ENCODE results near the gene RBPJL. TPM values are rescaled to one million over a fixed set of nuclear protein-coding genes. Genes with fewer than 3 reads are reported as not detected.
A peak's percentile ranks its signal among the peaks of the same experiment; 100 is the strongest.

RBPJL gene, protein sequence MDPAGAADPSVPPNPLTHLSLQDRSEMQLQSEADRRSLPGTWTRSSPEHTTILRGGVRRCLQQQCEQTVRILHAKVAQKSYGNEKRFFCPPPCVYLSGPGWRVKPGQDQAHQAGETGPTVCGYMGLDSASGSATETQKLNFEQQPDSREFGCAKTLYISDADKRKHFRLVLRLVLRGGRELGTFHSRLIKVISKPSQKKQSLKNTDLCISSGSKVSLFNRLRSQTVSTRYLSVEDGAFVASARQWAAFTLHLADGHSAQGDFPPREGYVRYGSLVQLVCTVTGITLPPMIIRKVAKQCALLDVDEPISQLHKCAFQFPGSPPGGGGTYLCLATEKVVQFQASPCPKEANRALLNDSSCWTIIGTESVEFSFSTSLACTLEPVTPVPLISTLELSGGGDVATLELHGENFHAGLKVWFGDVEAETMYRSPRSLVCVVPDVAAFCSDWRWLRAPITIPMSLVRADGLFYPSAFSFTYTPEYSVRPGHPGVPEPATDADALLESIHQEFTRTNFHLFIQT
- total RNA-seq (2014; rRNA removed; shearing (Covaris generic)): not detected in 2 replicates

DNA sequence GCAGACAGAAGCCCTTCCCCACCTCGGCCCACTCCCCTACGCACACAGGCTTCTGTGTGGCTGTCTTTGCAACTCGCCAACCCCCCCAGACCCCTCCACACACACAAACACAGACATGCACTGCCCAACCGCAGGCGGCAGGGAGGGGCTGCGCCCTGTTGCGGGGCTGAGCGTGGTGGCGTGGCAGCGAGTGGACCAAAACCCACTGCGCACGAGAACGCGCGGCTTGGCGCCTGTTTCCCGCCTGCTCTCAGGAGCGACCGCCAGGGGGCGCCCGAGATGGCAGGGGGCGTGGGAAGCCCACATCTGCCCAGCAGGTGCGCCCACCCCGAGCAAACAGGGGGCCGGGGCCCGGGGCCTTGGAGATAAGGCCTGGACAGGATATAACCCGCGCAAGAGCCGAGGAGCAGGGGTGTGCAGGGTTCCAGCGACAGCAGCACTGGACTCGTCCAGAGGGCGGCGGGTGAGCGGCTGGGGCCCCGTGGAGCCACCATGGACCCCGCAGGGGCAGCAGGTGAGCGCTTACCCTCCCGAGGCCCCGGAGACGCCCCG is at the start of gene RBPJL:
Gene RBPJL (plus strand): TSS at position 410 of the 552 bp plus-strand sequence. CDS start 83 bp downstream, at position 493.
- DNase-seq (ENCODE audit: low read depth): no peak

DNA sequence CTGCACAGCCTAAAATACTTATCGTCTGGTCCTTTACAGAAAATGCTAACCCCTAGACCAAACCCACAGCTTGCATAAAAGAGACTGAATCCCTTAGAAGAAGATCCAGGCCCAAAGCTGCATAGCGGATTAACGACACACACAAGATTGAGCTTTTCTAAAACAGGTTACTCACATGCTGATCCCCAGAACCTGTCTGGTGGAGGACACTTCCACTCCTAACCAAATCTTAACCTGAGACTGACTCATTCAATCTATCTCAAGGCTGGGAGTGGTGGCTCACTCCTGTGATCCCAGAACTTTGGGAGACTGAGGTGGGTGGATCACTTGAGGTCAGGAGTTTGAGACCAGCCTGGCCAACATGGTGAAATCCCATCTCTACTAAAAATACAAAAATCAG is 49.5 kb upstream of the RBPJL start:
- DNase-seq (ENCODE audit: low read depth): no peak

DNA sequence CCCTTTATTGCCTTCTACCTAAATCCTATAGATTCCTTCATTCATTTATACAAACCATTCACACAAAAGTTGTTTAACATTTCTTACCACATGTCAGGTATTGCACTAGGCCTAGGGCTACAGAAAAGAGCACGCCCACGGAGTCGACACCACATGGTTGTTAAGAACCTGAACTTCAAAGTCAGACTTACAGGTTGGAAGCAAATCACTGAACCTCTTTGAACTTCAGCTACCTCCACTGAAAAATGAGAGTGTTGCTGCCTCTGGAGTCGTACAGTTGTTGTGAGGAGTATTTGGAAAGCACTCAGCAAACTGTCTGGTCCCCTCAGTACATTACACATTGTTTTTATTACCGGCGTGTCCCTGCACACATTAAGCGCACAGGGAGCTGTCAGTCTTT is 48.9 kb upstream of the RBPJL start:
- no peak for DNase-seq (ENCODE audit: low read depth)

DNA sequence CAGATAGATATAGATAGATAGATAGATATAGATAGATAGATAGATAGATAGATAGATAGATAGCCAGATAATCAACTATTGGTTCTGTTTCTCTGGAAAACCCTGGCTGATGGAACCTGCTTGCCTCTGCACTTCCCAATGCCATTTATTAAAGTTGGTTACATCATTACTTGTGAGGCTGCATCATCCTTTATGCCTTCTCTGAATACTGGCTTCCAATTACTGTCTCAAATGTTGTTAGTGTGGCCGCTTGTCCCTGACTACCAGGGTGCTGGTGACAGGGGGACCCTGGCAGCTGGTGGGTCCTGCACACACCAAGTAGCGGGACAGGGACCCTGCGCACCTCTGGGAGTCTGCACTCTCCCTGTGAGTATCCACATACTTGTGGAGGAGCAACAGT is 48.4 kb upstream of the RBPJL start:
- DNase-seq (ENCODE audit: low read depth): no peak

DNA sequence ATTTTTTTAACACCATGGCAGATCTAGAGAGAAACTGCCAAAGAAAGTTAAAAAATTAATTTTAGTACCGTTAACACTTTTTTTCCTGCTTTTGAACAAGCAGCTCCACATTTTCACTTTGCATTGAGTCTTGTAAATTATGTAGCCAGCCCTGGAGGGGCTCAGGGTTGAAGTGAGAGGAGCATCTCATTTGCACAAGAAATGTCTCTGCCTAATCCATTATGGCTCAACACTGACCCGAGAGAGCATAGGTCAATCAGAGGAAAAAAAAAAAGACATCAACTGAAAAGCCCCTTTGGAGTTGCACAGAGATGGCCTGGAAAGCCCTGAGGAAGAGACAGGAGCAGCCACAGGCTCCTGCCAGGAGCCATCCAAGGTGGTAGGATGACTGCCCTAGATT is 48.0 kb upstream of the RBPJL start:
- DNase-seq (ENCODE audit: low read depth): no peak

DNA sequence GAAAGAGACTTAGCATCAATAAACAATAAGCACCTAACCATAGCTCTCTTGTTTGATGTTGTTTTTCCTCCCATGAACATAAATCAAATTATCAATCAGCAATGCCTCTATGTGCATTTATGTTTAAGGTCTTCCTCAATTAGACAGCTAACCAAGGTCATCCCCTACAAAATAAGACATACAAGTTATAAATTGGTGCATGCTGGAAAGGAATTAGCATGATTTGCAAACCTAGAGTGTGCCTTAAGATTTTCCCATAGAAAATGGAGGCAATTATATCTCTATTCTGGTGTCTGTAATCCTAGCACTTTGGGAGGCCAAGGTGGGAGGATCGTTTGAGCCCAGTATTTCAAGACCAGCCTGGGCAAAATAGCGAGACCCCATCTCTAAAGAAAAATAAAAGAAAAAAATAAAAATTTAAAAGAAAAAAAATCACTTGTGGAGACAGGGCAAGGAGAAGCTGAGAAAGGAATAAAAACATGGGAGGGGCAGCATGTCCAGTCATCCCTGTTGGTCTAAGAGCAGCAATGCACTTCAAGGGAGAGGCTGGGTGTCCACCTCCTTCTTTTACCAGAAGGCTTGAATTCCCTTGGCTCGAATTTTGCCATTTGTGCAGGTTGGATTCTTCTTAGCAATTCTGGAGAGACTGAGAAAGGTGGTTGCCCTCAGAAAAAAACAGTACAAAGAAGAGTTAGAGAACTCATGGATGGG is 42.9 kb upstream of the RBPJL start:
- DNase-seq (ENCODE audit: low read depth): no peak

DNA sequence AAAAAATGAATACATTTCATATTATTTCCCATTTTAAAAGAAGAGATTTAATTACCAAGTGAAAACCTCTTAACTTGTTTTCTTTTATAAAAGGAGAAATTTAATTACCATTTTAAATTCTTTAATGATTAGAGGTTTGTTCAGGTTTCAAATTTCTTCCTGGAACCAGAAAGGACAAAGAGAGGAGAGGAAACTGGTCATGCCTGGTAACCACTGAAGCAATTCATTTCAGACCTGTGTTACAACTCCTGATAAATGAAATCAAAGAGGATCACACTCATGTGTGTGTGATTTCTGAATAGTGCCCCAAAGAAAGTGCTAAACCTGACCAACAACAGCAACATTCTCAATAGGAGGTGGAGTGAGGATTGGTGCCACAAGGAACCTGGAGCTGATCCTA is 39.7 kb upstream of the RBPJL start:
- no peak for DNase-seq (ENCODE audit: low read depth)

DNA sequence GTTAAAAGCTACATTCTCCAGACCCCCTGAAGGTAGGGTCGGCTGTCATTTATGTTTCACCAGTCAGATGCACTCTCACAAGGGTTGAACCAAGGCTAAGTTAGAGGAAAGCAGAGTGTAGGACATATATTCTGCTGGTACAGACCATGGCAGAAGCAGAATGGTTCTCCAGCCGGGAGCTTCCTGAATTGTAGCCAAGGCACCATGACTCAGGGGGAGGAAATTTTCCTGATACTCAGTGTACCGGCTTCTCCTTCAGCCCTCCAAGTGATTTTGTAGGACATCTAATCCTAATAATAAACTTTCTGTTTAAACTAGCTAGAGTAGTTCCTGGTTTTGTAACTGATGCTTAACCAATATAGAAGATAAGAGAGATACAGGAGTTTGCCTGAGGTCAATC is 38.1 kb upstream of the RBPJL start:
- DNase-seq (ENCODE audit: low read depth): no peak

DNA sequence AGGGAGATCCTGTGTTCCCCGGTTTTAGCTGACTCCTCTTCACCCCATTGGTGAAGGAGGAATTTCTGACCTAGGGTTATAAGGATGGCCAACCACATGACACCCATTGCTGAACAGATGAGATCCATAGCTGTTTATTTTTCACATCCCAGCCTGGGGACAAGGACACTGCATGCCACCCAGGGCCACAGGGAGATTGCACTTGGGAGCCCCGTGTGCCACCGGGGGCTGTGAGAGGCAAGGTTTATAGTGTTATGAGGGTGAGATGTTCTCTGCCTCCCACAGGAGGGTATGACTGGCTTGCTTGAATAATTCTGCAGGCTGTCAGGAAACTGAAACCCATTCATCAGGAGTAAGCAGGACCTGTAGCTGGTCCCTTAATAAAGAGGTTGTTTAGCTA is 37.6 kb upstream of the RBPJL start:
- DNase-seq (ENCODE audit: low read depth): no peak

DNA sequence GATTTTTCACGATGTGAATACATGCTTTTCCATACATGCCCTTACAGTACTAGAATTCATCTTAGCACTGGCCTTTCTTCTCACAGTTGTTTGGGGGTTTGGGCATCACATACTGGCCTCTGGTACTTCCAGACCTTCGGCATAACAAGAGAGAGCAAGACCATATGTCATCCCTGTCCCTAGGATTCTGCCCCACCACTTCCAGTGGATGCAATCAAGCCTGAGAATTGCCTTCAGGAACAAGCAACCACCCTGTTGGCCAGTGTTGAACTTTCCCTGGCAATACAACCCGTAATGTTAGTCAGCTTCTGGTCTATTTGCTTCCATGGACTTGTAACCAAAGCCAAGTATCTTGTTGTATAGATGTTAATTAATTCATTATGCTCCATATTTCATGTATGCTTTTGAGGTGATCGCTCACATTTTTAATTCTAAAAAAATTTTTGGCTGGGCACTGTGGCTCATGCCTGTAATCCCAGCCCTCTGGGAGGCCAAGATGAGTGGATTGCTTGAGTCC is 36.8 kb upstream of the RBPJL start:
- DNase-seq (ENCODE audit: low read depth): no peak

DNA sequence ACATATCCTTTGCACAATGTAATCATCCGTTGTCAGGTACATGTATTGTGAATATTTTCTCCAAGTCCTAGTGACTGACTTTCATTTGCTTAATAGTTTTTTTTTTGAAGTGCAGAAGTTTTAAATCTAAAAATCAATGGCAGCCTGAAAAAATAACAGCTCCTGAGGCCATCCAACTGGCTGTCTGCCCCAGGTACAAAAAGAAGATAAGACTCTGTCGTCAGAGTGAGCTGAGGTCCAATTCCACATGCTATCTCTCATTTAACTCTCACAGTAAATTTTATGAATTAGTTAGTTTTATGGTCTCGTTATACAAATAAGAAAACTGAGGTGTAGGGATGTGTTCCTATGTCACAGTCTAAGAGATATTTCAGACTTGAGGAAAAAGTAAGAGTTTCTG is 31.3 kb upstream of the RBPJL start:
- no peak for DNase-seq (ENCODE audit: low read depth)

DNA sequence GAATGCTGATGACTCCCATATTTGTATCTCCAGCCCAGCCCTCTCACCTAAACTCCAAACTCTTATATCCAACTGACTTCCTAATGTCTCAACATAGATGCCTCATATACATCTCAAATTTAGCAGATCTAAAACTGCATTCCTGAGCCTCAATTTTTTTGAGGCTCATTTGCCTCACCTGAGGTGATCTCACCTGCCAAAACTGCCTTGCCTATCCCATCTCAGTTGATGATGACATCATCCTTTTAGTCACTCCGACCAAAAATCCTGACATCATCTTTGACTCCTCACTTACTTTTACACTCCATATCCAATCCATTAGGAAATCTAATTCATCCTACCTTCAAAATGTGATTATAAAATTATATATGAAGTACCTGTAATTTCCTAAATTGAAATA is 26.6 kb upstream of the RBPJL start:
- no peak for DNase-seq (ENCODE audit: low read depth)

DNA sequence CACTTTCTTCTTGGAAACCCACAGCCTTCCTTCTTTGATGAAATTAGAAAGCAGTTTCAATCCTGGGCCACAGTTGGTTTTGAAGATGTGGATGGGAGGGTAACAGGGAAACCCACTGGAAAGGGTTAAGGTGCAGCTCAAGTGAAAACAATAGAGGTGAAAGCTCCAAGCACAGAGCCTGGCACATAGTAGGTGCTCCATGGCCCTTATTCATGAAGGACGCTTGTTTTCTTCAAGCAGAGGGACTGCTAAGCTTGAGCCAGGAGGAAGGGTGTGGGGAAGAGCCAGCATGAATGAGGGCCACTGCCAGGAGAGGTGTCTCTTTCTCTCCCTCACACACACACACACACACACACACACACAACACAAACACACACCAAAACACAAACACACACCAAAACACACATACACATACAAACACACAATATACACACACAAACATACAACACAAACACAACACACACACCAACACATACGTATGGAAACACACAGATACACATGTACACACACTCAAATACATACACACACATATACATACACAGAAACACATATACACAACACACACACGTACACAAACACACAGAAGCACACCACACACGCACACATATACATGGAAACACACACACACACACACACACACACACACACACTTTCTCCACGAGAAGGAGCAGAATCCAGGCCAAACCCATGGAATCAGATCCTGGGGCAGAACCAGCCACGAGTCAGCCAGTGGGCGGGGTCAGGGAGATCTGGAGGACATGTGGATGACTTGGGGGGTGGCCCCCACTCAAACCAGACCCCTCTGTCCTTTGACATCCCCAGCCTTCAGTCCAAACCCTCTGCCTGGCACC is 23.7 kb upstream of the RBPJL start:
- no peak for DNase-seq (ENCODE audit: low read depth)

DNA sequence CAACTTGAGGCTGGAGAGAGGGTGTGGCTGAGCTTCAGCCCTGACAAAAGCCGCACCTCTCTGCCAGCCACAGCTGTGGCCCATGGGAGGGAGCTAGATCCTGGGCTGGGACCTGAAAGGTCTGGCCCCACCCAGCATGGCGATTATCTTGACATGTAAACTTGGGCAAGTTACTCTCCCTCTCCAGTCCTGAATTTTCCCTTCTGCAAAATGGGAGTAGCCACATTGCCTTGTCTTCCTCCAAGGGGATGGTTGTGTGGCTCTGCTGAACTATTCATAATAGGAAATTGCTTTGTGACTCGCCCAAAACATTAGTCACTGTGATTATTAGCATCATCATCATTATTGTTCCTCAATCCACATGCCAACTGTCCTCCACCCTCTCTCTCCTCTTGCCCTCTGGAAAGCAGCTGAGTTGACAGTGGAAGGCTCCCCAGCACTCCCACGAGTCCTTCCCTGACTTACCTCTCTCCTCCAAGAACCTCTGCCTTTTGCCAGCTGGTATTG is 23.0 kb upstream of the RBPJL start:
- DNase-seq (ENCODE audit: low read depth): peak; percentile 17

DNA sequence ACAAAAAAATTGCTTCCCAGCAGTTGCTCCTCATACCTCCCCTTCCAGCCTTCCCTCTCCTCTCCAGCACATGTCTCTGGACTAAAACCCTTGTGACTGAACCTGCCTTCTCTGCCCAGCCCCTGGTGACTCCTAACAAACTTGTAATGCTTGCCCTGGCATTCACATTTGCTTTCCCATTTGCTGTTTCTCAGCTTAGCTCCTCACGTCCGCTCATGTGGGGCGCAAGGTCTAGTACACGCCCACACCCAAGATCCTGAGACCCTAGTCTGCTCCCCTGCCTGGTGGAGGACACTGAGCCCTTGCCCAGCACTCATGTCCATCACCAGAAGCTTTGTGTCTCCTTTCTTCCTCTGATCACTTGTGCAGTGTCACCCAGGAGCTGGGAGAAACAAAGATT is 18.3 kb upstream of the RBPJL start:
- no peak for DNase-seq (ENCODE audit: low read depth)

DNA sequence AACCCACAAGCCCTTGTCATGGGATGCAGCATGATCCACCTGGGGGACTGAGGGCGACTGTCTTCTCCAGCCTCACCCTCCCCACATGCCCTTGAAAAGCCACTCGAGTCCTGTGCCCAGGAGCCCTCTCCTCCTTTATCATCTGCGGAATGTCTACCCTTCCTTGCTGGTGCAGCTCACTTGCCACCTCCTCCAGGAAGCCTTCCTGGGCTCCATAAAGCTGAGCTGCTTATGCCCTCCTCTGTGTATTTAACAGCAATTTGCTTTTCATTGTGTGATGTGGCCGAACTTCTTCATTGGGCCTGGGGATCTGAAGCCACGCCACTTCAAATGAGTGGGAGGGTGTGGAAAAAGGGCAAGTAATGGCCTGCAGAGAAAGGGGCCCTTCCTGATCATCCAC is 17.8 kb upstream of the RBPJL start:
- DNase-seq (ENCODE audit: low read depth): no peak

DNA sequence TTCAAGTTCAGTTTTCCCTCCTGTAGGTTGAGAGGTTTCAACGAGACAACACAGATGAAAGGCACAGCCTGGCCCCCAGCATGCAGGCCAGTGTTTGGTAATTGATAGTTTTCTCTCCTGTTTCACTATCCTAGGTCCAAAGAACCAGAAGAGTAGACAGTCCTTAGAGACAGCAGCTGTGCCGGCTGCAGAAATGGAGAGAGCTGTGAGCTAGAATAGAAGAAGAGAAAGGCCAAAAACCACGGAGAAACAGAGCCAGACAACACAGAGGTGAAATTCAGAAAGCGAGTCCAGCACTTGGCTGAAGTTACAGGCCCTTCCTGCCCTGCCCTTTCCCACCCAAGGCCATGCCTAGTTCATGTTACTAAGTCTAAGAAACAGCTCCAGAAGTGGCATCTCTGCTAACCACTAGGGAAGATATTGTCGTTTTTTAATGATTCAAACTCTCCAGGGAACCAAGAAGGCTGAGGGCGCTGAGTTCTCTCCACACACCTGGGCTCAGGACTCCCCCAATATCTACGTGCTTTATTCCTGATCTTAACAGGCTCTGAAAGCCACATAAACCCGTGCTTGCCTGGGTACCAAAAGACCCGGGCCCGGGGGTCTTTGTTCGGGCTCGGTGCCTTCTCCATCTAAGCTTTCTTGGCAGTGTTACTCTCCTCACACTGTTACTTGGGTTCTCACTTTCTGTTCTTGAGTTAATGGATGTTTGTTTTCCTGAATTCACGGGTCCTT is 16.5 kb upstream of the RBPJL start:
- no peak for DNase-seq (ENCODE audit: low read depth)

DNA sequence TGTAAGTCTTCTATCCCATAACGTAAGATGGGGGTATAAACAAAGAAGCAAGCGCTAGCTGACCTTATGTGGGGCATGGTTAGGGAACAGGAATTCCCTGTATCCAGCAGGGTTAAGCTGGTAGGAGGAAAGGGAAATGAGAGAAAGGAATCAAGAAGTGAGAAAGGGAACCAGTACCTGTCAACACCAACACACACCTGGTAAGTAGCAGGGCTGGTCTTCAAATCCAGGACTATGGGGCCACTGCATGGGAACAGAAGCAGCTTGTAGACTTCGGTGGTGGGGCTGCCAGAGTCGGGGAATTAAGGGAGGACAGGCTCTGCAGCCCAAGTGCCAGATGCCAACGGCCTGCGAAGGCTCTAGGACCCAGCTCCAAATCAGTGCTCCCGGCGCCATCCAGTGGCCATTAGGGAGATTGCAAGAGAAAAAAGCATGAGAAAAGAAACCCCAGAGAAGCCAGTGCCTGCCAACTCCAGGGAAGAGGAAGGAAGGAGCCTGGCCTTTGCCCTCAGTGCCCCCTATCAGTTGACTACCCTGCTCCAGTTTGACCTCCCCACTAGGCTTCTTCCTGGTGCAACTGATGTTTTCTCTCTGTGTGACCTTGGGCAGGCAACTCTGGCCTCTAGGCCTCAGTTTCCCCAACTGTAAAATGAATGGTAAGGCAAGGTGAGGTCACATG is 15.8 kb upstream of the RBPJL start:
- peak; percentile 87 for DNase-seq (ENCODE audit: low read depth)

DNA sequence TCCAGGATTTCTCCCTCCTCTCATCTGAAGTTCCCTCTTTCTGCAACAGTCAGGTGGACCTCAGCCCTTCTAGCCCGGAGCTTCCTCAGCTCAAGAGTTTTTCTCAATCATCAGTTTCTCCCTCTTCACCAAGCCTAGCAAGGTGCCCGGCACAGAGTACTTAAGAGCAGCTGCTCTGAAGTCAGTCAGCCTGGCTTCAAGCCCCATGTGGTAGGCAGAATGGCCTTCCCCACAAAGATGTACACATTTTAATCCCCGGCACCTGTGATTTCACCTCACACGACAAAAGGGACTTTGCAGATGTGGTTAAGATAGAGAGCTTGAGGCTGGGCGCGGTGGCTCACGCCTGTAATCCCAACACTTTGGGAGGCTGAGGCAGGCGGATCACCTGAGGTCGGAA is 15.1 kb upstream of the RBPJL start:
- DNase-seq (ENCODE audit: low read depth): no peak

DNA sequence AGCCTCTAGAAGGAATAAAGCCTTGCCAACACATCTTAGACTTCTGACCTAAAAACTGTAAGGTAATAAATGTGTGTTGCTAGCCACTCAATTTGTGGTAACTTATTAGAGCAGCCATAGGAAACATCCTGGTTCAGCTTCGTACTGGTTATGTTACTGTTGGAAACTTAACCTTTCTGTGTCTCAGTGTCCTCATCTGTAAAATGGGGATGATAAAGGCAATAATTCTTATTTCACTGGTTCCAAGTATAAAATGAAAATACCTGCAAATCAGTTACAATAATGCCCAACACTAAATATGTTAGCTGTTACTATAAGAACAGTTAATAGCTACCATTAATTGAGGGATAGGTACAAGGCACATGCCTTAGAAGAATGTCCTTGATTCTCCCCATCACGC is 14.3 kb upstream of the RBPJL start:
- no peak for DNase-seq (ENCODE audit: low read depth)
